ENCODE measurements around the gene AP3S2. TPM values are rescaled to one million over a fixed set of nuclear protein-coding genes. Genes with fewer than 3 reads are reported as not detected.
"Not testable (repeated sequence)": the region's sequence is repeated elsewhere in the genome, so short reads cannot be mapped to it uniquely, and the experiment has no call there.

The AP3S2 gene
- polyA plus RNA-seq, 10 donors, result 23.0 to 36.5 (median 29.1) TPM

DNA sequence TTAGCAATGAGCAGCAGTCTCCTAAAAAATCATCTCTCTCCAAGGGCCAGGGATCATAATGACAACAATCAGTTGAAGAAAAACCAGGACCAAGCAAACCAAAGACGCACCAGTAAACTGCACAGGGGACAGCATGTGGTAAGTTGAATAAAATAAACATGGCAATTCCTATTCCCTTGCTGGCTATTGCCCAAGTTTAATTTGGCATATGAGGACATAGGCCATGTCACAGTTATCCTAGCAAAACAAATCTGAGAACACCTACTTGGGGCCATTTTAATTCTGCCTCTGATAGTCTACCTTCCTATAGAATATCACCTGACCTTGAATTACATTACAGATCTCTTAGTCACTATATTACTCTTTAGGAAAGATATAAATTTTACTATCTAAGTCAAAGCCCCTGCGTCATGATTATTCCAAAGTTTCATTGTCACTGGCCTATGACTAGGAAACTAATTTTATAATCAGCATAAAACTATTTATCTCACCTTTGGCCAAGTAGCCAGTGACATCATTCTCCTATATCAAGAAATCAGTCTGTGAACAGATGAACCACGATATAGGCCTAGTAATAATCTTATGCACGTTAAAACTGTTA is 23.0 kb downstream of the AP3S2 start:
- DNase-seq, result no peak

DNA sequence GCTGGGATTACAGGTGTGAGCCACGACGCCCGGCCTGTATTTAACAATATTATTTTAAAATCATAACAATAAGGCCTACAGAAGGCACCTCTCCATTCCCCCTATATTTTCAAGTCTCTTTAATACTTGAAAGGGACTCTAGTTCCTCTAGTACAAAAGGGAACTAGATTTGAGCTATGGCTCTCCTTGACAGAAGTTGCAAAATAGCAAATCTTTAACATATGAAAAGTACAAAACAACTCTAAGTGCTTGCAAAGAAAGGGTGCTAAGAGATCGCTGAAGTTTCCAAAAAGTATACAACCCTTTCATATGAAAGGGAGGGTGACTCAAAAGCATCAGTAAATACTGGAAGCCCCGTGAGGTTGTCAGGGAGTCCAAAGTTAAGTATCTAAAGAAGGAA is 23.8 kb downstream of the AP3S2 start:
- DNase-seq, result no peak

- not testable (repeated sequence) for DNase-seq
Observed at GRCh38 chr15:89869490-89869889, 24.3 kb downstream of the AP3S2 start.

- DNase-seq, result no peak
Observed at GRCh38 chr15:89864958-89865739, 28.6 kb downstream of the AP3S2 start.

DNA sequence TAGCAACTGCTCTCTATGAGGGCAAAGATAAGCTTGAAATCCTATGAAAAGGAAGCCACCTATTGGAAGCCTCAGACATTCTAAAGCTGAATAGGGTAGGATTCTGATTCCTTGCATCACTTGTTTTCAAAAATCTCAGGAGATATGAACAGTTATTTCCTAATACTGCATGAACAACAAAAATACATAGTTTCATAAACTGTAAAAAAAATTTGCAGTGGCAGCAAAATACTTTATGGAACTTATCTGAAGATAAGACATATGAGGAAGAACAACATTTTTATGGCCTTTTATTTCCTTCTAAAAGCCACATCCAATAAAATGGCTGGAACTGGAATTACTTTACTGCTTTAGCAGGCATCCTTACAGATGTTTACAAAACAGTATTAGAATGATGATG is 29.9 kb downstream of the AP3S2 start:
- DNase-seq, result no peak

DNA sequence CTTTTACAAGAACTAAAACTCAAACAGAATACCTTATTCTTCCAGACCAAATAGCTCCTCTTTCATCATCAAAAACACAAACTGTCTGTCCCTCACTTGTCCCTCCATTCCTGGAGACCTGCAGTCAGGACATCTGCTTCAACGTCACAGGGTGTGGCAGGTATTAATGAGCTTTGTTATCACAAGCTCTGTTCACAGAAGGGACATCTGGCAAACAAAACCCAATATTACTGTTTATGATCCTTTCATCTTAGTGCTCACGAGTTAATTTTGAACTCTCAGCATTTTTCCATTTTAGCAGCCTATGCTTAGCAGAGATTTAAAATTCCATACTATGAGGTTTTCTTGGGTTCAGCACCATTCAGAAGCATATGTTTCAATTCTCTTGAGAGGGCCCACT is 32.9 kb downstream of the AP3S2 start:
- no peak for DNase-seq

GRCh38 chr15:89860431-89860830 is 33.4 kb downstream of the AP3S2 start:
- no peak for DNase-seq

- no peak for DNase-seq
Observed at GRCh38 chr15:89858661-89859458, 34.9 kb downstream of the AP3S2 start.

GRCh38 chr15:89857673-89858072 is 36.1 kb downstream of the AP3S2 start:
- no peak for DNase-seq

GRCh38 chr15:89855948-89856347 is 37.8 kb downstream of the AP3S2 start:
- no peak for DNase-seq

GRCh38 chr15:89854863-89855262 is 38.9 kb downstream of the AP3S2 start:
- DNase-seq, result not testable (repeated sequence)

DNA sequence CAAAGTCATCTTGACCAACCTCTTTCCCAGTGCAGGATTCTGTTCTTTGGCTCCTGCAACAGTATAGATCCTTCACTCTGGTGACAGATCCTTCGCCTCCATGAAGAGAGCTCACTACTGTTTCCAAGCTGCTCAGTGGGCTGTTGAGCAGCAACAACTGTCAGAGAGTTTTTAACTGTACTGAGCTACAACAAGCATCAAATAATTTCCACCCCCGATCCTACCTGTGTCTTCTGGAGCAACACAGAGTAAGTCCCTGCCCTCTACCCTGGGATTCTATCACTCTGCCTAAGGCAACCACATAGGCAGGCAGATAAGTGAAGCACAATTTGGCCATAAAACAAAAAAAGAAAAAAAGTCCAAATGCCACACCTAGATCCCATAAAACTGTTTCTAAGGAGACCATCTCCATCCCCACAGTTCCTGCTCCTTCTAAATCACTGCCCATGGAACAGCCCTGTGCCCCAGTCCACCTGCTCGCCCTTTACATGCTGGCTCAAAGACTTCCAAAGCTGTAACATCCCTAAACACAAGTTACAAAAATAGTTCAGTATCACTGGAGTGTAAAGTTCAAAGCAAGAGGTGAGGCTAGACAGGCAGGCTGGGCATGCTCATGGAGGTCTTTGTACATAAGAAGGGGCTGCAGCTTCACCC is 41.3 kb downstream of the AP3S2 start:
- DNase-seq, result no peak

DNA sequence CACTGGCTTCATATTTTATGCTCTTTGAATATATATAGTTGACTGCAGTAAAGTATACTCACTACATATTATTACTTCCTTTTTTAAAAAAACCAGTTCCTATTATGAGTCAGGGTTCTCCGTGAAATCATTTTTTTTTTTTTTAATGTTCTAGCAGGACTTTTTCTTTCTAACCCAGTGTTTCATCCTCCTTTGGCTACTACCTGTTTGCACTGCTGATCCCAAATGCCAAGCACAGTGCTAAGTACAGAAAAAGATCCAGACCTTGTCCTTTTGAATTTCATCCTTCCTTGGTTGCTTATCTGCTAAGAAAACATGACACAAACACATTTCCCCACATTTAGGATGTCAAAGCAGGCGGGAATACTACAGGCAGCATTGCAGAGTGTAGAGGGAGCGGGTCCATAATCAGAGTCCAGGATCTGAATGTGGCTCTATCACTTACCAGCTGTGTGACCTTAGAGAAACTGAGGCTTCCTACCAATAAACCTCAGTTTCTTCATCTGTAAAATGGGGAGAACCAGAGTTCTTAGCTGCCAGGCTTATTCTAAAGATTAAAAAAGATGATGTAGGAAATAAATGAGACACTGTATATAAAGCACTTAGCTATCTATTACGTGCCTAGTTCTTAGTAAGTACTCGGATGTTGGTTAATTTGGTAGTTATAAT is 42.0 kb downstream of the AP3S2 start:
- DNase-seq, result no peak

DNA sequence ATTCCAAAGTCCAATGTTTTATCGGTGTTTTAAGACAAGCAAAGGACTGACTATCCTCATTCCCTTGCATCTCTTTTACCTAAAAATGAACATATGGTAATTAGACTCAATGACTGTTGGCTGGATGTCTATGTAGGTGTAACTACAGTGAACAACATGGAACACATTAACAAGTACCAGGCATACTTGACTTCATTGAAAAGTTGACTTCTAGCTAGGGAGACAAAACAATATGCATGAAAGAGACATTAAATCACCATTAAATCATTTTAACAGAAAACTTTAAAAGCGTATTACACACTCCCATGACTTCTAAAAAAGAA is 44.9 kb downstream of the AP3S2 start:
- DNase-seq, result no peak

GRCh38 chr15:89847101-89847500 is 46.7 kb downstream of the AP3S2 start:
- no peak for DNase-seq

GRCh38 chr15:89845305-89845893 is 48.4 kb downstream of the AP3S2 start:
- DNase-seq, result peak in 1 of 3 donors; percentile 83

- DNase-seq, result no peak
Observed at GRCh38 chr15:89841962-89842361, 51.8 kb downstream of the AP3S2 start.

DNA sequence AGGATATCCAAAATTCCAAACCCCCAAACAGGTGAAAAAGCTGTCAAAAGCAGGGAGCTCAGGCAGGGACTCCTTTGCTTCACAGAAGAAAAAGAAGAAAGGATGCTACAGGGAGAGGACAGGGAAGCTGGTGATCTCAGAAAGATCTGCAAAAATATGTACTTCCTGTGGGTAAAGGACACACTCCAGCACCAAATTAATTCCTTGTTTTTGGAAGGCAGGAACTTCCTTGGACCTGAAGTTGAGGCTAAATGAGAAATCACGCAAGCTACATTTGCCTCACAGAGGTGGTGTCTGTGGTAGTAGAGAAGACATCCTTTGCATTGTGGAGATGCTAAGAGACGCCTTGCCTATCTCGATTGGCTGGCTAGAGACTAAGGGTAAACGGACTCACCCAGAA is 52.5 kb downstream of the AP3S2 start:
- DNase-seq, result no peak

- no peak for DNase-seq
Observed at GRCh38 chr15:89839167-89839810, 54.5 kb downstream of the AP3S2 start.

GRCh38 chr15:89837830-89838178 is 56.0 kb downstream of the AP3S2 start:
- no peak for DNase-seq
